Stimulated activated CD4-positive, alpha-beta T cell treated with anti-CD3 and anti-CD28 coated beads, Interleukin-2, amount 100 ng/mL, for 4 hours (primary cell): ENCODE measurements around the gene NFKBIA.
"Not testable (repeated sequence)": the region's sequence is repeated elsewhere in the genome, so short reads cannot be mapped to it uniquely, and the experiment has no call there.

ENCODE experiments used
- DNase-seq: peaks from one replicate; pipeline ENCODE4 v3.0.0-alpha.2; 2020; ENCODE audit warnings: low read depth

Gene NFKBIA

DNA sequence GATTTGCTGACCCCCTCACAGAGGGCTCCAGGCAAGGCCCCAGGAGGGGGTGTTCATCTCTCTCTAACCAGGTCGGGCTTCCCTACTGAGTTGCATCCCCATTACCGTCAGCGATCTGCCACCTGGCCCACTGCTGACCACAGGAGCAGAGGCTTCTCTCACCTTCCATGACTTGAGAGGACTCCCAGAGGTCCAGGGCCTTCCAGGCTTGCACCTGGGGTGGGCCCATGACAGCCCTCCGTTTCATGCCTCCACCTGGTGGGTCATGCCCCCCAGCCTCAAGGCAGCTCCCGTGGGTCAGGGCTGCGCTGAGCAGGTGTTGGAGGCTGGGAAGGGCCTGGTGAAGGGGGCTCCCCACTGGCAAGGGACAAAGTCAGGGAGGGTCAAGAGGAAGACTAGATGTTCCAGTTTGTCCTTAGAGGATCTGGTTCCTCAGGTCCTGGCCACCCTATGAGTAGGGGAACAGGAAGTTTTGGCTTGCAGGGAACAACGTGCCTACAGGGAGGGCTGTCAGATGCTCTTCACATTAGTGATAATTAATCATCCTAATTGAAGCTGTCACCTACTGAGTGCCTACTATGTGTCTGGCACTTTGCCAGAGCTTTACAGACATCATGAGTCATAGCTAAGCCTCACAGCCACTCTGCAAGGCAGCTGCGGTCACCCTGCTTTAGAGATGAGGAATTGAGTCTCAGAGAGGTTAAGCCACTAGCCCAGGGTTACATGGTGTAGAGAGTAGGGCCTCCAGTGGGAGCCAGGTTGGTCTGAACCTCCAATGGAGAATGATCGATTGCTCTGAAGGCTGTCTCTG lies 13.8 kb downstream of the NFKBIA start:
- DNase-seq, result no peak

DNA sequence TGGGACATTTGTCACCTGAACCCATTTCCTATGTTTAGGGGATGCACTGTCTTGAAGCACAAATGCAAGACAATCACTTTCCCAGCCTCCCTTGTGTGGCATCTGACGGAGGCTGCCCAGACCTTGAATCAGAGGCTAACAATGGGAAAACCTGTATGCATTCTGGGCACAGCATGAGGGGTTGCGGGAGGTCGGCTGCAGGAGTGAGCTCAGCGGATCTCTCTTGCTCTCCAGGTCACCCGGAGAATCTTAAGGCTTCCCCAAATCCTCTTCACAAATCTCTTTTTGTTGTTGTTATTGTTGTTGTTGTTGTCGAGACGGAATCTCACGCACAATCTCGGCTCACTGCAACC lies 15.3 kb downstream of the NFKBIA start:
- DNase-seq, result no peak

GRCh38 chr14:35388656-35389314 lies 15.8 kb downstream of the NFKBIA start:
- no peak for DNase-seq

DNA sequence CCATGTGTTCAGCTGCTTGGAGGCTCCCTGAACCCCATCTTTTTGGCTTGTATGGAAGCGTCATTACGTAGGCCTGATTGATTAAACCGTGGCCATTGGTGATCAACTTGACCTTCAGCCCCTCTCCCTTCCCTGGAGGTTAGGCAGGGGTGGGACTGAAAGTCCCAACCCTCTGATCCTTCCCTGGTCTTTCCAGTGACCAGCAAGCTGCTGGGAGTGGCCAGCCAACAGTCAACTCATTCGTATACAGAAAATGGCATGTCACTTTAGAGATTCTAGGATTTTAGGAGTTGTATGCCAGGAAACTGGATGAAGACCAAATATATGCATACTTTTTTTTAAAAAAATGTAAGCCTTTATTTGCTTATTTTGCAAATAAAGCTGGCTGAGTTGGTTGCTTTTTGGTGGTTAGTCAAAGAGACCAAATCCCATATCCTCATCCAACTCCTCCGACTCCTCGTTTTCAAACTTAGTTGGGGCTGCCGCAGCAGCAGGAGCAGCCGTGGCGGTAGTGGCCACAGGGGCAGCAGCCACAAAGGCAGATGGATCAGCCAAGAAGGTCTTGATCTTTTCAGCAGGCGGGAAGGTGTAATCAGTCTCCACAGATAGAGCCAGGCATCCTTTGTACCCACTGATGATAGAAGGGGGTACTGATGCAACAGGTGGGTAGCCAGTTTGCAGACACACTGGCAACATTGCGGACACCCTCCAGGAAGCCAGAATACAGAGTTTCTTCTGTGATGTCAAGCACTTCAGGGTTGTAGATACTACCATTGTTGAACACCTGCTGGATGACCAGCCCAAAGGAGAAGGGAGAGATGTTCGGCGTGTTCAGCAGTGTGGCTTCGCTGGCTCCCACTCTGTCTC lies 16.6 kb downstream of the NFKBIA start:
- no peak for DNase-seq

DNA sequence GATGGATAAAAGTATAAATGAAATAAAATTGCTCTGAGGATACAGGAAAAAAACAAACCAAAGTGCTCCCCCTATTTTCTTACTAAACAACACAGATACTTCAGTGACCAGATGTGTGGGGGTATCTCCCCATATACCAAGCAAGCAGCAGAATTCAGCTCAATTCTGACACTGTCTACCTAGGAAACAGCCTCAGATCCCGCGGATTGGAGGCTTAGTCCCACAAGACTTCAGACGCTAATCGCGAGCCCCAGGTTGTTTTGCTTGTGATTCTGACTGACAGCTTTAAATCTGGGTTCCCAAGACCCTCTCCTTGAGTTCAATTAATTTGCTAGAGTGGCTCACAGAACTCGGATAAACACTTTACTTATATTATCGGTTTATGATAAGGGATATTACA lies 17.3 kb downstream of the NFKBIA start:
- DNase-seq, result no peak

GRCh38 chr14:35386673-35387125 lies 17.9 kb downstream of the NFKBIA start:
- no peak for DNase-seq

DNA sequence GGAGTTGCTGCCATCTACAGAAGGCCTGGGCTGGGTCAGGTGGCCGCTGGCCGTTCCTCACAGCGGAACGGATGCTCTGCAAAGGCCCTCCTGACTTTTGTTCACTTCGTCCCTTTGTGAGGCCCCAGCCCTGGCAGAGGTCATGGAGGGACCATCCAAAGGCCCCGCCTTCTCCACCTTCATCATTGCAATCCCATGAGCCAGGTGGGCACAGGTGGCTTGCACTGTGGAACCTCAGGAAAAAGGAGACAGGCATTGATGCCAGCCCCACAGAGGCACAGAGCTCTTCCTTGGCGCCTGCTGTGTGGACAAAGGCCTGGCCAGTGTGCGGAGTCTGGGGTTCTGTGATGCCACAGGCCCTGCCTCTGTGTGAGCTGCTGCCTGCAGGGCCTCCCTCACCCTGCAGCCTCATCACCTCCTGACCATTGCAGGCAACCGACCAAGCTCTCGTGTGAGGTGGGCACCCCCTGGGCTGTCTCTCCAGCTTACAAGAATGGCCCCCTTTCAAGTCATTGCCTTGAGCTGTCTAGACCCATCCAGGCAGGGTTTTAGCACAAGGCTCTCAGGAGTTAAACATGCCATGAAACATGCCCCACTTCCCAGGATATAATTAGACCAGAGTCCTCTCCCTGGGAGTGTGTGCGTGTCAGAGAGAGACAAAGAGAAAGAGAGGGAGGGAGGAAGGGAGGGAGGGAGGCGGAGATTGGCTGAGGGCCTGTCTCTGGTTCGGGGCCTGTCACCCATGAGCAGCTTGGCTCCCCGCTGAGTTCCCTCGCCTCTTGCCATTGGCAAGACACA lies 19.3 kb downstream of the NFKBIA start:
- DNase-seq, result no peak

GRCh38 chr14:35384455-35385041 lies 20.0 kb downstream of the NFKBIA start:
- no peak for DNase-seq

DNA sequence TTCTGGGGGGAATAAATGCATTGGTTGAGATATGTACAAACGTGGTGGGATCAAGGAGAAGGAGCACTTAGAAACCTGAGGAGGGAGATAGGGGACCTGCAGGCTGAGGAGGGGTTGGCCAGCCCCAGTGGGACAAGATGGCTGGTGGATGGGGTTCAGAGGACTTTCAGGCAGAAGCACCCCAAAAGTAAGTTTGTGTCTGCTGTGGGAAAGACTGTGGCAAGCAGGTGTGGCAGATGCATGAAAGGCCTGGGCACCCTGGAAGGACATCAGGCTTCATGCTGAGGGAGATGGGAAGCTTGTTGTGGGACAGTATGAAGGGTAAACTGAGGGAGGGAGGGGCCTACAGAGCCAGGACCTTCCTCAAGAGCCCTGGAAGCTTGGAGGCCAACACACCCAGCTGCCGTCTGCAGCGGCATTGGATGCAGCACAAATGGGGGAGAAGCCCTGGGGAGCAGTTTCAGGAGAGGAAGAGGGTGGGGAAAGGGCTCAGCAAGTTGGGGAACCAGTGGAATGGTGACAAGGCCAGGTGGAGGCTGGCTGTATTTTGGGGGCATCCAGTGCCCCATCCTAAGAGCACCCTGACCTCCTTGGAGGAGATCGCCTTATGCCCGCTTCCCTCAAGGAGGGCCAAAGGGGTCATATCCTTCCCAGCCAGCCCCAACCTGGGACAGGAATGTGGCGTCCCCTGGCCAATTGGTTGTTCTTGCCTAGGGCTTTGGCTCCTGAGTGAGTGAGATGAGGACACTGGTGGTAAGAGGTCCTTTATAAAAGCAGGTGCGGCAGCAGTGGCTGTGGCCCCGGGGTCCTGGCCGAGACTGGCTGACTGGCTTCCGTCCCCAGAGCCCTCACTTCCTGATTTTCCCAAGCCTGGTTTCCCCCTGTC lies 20.7 kb downstream of the NFKBIA start:
- DNase-seq, result no peak

GRCh38 chr14:35380794-35381193 lies 23.8 kb downstream of the NFKBIA start:
- no peak for DNase-seq

DNA sequence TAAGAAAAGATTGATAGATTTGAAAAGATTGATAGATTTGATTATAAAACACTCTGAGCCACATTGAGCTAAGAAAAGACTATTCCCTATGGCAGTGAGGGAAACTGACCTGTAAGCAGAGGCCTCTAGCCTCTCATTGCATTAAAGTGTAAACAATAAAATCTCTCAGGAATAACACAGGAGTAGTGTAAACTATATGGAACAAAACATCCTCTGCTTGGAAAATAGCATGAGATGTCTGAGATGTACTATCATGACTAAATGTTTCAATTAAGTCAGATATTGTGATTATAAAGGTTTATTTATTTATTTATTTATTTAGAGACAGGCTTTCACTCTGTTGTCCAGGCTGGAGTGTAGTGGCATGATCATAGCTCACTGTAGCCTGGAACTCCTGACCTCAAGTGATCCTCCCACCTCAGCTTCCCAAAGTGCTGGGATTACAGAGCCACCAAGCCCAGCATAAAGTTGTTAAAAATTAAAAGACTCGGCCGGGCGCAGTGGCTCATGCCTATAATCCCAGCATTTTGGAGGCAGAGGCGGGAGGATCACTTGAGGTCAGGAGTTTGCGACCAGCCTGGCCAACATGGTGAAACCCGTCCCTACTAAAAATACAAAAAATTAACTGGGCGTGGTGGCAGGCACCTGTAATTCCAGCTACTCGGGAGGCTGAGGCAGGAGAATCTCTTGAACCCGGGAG lies 25.2 kb downstream of the NFKBIA start:
- not testable (repeated sequence) for DNase-seq

DNA sequence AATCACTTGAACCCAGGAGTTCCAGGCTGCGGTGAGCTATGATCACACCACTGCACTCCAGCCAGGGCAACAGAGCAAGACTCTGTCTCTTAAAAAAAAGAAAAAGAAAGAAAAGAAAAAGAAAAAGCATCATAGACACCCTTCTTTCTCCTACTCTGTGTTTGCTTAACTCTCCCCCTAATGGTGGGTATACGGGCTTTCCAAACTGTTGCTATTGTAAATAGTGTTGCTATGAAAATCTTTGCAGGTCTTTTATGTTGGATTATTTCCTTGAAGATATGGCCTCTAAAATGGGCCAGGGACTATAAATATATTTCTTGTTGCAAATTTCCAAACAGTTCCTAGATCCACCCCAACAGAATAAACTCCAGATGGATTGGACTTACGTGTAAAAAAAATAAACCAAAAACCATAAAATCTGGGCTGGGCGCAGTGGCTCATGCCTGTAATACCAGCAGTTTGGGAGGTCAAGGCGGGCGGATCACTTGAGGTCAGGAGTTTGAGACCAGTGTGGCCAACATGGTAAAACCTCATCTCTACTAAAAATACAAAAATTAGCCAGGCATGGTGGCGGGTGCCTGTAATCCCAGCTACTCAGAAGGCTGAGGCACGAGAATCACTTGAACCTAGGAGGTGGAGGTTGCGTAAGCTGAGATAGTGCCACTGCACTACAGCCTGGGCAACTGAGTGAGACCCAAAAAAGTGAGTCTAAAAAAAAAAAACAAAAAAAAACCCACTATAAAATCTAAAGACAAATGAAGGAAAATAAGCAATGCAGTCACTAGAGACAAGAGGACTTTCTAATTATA lies 25.9 kb downstream of the NFKBIA start:
- DNase-seq, result no peak

DNA sequence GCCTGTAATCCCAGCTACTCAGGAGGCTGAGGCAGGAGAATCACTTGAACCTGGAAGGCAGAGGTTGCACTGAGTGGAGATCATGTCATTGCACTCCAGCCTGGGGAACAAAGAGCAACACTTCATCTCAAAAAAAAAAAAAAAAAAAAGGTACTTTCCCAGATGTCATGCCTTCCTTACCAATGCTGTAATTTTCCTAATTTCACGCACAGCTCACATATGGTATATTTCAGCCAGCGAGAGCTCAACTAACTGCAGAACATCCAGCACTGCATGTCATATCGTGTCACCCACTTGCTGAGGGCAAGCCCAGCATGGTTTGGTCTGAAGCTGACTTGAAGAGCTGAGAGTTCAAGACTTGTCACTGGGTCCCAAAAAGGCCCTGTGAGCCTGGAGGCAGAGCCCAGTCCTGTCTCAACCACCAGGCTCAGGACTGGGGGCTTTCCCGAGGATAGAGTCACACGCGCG lies 29.0 kb downstream of the NFKBIA start:
- DNase-seq, result no peak

GRCh38 chr14:35374263-35374712 lies 30.3 kb downstream of the NFKBIA start:
- DNase-seq, result no peak

GRCh38 chr14:35373208-35373607 lies 31.3 kb downstream of the NFKBIA start:
- not testable (repeated sequence) for DNase-seq

GRCh38 chr14:35370969-35371368 lies 33.6 kb downstream of the NFKBIA start:
- no peak for DNase-seq

- DNase-seq, result no peak
These were observed 34.8 kb downstream of the NFKBIA start for GRCh38 chr14:35369701-35370191.

- DNase-seq, result no peak
These were observed 35.8 kb downstream of the NFKBIA start for GRCh38 chr14:35368583-35369392.
